GM12892 (cell line): ENCODE measurements around the gene EML1.

Experiments used
- DNase-seq: peaks from one replicate; pipeline ENCODE4 v3.0.0; 2011; ENCODE audit not compliant: insufficient read length
- FAIRE-seq: peaks from 2 replicates; lab custom pipeline; 2011; peaks lifted over from hg19 to GRCh38; lab: Jason Lieb, UNC
- POLR2A ChIP-seq: IDR thresholded peaks from 2 replicates; pipeline ENCODE4 v1.6.1; 2011; ENCODE audit warnings: low read depth, low read length, control low read depth
- POLR2AphosphoS5 ChIP-seq: IDR thresholded peaks from 2 replicates; pipeline ENCODE4 v1.6.1; 2011; ENCODE audit warnings: low read depth, low read length, control low read depth
- TAF1 ChIP-seq: IDR thresholded peaks from 2 replicates; pipeline ENCODE4 v1.6.1; 2011; ENCODE audit warnings: low read depth, mild to moderate bottlenecking, control low read depth, low read length, borderline replicate concordance

The EML1 gene

GRCh38 chr14:99925471-99925870 lies 132.3 kb downstream of the EML1 start:
- DNase-seq = no peak
- TF ChIP-seq POLR2A (no peak), POLR2AphosphoS5 (no peak), TAF1 (no peak)
- FAIRE-seq = no peak

- no peak for TF ChIP-seq POLR2A
- TF ChIP-seq POLR2AphosphoS5 = no peak
- TF ChIP-seq TAF1 = no peak
- DNase-seq (no peak), FAIRE-seq (peak; percentile 92)
These were observed 135.8 kb downstream of the EML1 start for GRCh38 chr14:99928963-99929362.

GRCh38 chr14:99929601-99930000 lies 136.4 kb downstream of the EML1 start:
- DNase-seq (no peak), FAIRE-seq (no peak)
- TF ChIP-seq POLR2AphosphoS5 = no peak
- no peak for TF ChIP-seq TAF1
- TF ChIP-seq POLR2A = no peak

- DNase-seq (peak; percentile 51), FAIRE-seq (peak; percentile 94)
- TF ChIP-seq POLR2A = no peak
- no peak for TF ChIP-seq TAF1
- no peak for TF ChIP-seq POLR2AphosphoS5
These were observed 137.4 kb downstream of the EML1 start for GRCh38 chr14:99930420-99931274.

GRCh38 chr14:99931308-99931707 lies 138.1 kb downstream of the EML1 start:
- TF ChIP-seq POLR2AphosphoS5 (no peak), POLR2A (no peak), TAF1 (no peak)
- no peak for FAIRE-seq
- no peak for DNase-seq

- FAIRE-seq (no peak), DNase-seq (no peak)
- no peak for TF ChIP-seq POLR2A
- TF ChIP-seq POLR2AphosphoS5 = no peak
These were observed 142.8 kb downstream of the EML1 start for GRCh38 chr14:99936056-99936455.

GRCh38 chr14:99936738-99937474 lies 143.7 kb downstream of the EML1 start:
- DNase-seq (no peak), FAIRE-seq (peak; percentile 70)
- TF ChIP-seq POLR2AphosphoS5 (no peak), TAF1 (no peak), POLR2A (no peak)

- FAIRE-seq = no peak
- no peak for TF ChIP-seq POLR2A
- TF ChIP-seq TAF1 = no peak
- TF ChIP-seq POLR2AphosphoS5 = no peak
- DNase-seq = no peak
These were observed 144.4 kb downstream of the EML1 start for GRCh38 chr14:99937475-99938244.

GRCh38 chr14:99938376-99938775 lies 145.2 kb downstream of the EML1 start:
- TF ChIP-seq POLR2A = no peak
- TF ChIP-seq POLR2AphosphoS5 = no peak
- TF ChIP-seq TAF1 = no peak
- DNase-seq = no peak

GRCh38 chr14:99938896-99939295 lies 145.7 kb downstream of the EML1 start:
- TF ChIP-seq POLR2A = no peak
- TF ChIP-seq POLR2AphosphoS5 = no peak
- TF ChIP-seq TAF1 = no peak
- FAIRE-seq (no peak), DNase-seq (no peak)

More at GRCh38 chr14:99938376-99938775, 145.2 kb downstream of the EML1 start:
- no peak for FAIRE-seq

GRCh38 chr14:99939421-99939820 lies 146.2 kb downstream of the EML1 start:
- FAIRE-seq (no peak), DNase-seq (no peak)
- TF ChIP-seq POLR2A (no peak), TAF1 (no peak), POLR2AphosphoS5 (no peak)
